ENCODE data around the gene SAXO2.
"Not testable (repeated sequence)": the region's sequence is repeated elsewhere in the genome, so short reads cannot be mapped to it uniquely, and the experiment has no call there.

SAXO2 gene

DNA sequence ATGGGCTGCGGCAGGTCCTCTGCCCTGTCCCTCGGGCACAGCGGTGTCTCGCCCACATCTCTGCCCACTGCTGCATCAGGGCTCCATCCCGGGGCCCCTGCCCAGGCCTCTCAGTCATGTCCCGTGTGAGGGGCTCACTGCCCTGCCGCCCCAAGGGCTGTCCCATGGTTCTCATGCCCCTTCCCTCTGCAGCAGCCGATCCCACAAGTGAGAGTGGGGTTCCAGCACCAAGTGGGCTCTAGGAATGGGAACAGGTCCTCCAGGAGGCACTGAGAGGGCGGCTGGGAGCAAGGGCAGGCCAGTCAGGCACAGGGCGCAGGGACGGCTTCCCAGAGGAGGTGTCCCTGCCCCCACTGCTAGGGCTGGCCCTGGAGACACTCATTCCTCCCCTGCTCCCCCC lies 68.3 kb downstream of the SAXO2 start:
- not testable (repeated sequence) for H3K27ac ChIP-seq (ENCODE audit: low read depth, low read length); H3K4me3 ChIP-seq (ENCODE audit: low read depth in 1 of 2, low read length in 2 of 2); H3K36me3 ChIP-seq (ENCODE audit: insufficient read depth, low read length); H3K4me1 ChIP-seq (ENCODE audit: insufficient read depth, low read length); H3K9me3 ChIP-seq (ENCODE audit: low read length); H3K9ac ChIP-seq (ENCODE audit: low read length); H3K27me3 ChIP-seq (ENCODE audit: control insufficient read depth in 1 of 2, insufficient read depth in 2 of 2, low read length in 2 of 2)

DNA sequence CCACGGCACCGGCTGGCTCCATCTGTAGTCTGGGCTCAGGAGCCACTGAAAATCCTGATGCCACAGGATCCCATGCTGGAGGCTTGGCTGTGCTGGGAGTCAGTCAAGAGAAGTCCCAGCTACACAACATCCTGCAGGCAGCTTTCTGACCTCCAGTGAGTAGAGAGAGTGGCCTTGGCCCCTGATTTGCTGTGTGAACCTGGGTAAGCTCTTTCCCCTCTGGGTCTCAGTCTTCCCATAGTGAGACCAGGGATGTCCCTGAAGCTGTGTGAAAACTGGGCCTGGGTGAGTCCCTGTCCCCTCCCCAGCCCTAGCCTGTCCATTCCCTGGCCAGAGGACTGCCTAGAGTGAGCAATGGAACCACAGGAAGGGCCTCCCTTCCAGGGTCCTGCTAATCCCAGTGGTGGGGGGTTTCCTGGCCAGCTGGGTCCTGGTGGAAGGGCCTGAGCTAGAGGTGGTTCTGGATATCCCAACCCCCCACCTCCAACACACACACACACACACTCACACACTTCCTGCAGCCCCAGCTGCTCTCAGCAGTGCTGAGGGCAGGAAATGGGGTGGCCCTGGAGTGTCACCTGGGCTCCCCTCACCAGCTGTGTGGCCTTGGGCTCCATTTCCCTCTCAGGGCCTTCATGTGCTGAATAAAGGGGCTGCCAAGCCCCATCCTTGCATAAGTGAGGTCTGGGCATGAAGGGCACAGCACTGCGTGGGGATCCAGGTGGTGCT lies 69.1 kb downstream of the SAXO2 start:
- not testable (repeated sequence) for H3K4me1 ChIP-seq (ENCODE audit: insufficient read depth, low read length); H3K27me3 ChIP-seq (ENCODE audit: control insufficient read depth in 1 of 2, insufficient read depth in 2 of 2, low read length in 2 of 2); H3K9me3 ChIP-seq (ENCODE audit: low read length); H3K9ac ChIP-seq (ENCODE audit: low read length); H3K4me3 ChIP-seq (ENCODE audit: low read depth in 1 of 2, low read length in 2 of 2); H3K27ac ChIP-seq (ENCODE audit: low read depth, low read length); H3K36me3 ChIP-seq (ENCODE audit: insufficient read depth, low read length)

DNA sequence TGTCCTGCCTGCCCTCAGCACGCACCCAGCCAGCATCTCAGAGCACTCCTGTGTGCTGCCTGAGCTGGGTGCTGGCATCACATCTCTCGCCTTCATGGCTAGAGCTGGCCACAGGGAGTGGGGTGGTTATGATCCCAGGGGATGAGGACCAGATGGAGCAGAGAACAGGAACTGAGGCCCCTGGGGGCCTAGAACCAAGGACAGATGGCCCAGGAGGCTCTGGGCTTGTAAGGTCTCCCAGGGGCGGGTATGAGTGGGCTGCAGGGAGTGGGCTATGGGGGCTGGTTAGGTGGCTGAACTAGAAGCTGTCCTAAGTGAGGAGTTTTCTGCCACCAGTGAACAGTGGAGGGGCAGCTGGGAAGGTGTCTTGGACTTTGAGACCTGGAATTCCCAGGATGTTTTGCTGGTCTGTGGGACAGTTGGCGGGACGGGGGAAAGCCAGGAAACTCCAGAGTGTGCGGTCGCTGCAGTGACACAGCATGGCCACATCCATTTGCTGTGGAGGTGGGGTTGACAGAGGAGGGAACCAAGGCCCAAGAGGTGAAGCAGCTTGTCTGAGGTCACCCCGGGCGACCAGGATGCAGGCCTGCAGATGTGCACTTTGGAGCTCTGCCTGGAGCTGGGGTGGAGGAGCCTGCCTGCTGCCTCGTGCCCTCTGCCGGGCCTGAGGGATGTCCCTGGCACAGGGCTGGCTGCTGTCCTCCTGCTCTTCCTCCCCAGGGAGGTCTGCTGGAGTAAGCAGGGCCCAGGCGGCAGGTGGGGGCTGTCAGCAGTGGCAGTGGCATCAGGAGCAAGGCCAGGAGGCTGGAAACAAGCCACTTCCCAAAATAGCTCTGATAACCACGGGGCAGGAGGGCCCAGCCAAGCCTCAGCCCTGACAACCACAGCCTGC lies 70.3 kb downstream of the SAXO2 start:
- not testable (repeated sequence) for H3K36me3 ChIP-seq (ENCODE audit: insufficient read depth, low read length); H3K4me1 ChIP-seq (ENCODE audit: insufficient read depth, low read length); H3K9me3 ChIP-seq (ENCODE audit: low read length); H3K4me3 ChIP-seq (ENCODE audit: low read depth in 1 of 2, low read length in 2 of 2); H3K27me3 ChIP-seq (ENCODE audit: control insufficient read depth in 1 of 2, insufficient read depth in 2 of 2, low read length in 2 of 2); H3K27ac ChIP-seq (ENCODE audit: low read depth, low read length); H3K9ac ChIP-seq (ENCODE audit: low read length)

DNA sequence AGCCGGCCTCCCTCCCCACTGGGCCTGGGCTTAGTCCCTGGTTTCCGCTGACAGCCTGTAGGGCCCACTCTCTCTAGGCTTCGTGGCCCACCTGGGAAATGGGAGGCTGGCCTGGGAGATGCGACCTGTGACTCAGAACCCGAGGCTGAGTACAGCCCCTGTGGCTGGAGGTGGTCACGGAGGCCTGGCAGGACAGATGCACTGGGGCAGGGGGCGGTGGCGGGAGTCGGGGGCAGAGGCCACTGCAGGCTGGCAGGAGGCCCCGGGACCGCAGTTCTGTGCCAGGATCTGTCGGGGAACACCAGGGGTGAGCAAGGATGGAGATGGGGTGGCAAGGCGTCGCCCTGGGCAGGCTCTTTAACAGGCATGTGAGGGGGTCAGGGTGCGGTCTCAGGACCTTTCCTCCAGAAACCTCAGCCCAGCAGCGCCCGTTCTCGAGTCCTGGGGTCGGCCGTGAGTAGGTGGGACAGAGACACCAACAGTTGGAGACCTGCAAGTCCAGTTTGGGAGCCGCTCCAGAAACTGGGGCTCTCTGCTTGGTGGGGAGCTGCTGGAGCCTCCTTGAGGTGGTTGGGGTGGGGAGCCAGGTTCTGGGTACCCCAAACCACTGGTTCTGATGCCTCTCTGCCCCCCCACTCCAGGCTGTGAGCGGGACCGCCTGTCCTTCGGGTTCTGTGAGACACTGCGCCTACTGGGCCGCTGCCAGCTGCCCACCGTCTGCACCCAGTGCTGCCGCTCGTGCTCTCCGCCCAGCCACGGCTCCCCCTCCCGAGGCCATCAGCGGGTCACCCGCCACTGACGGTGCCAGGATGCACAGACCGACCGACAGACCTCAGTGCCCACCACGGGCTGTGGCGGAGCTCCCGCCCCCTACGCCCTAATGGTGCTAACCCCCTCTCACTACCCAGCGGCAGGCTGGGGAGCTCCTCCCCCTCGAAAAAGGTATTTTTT lies 71.3 kb downstream of the SAXO2 start:
- not testable (repeated sequence) for H3K4me3 ChIP-seq (ENCODE audit: low read depth in 1 of 2, low read length in 2 of 2); H3K27ac ChIP-seq (ENCODE audit: low read depth, low read length); H3K27me3 ChIP-seq (ENCODE audit: control insufficient read depth in 1 of 2, insufficient read depth in 2 of 2, low read length in 2 of 2); H3K9ac ChIP-seq (ENCODE audit: low read length); H3K36me3 ChIP-seq (ENCODE audit: insufficient read depth, low read length); H3K9me3 ChIP-seq (ENCODE audit: low read length); H3K4me1 ChIP-seq (ENCODE audit: insufficient read depth, low read length)

Data from muscle layer of colon (tissue), 2 donors.